ENCODE data around the gene DNASE1L2.

The DNASE1L2 gene

GRCh38 chr16:2243781-2244180 lies 7.5 kb downstream of the DNASE1L2 start:
- no peak for TF ChIP-seq POLR2A (IDR thresholded peaks at IDR 0.05; ENCODE audit: extremely low read depth, insufficient read length)
- TF ChIP-seq MAX (IDR thresholded peaks at IDR 0.05; ENCODE audit: low read depth, low read length): no peak
- TF ChIP-seq MYC (IDR thresholded peaks at IDR 0.05; ENCODE audit: low read depth, low read length): no peak
- no peak for TF ChIP-seq CTCF (IDR thresholded peaks at IDR 0.05; ENCODE audit: low read depth, low read length)
- no peak for DNase-seq (ENCODE audit: low read depth)
- H3K4me3 ChIP-seq (ENCODE audit: low read depth, low read length): no peak overlapping the region

- DNase-seq (ENCODE audit: low read depth): no peak
- TF ChIP-seq MYC (IDR thresholded peaks at IDR 0.05; ENCODE audit: low read depth, low read length) (no peak), MAX (IDR thresholded peaks at IDR 0.05; ENCODE audit: low read depth, low read length) (no peak), POLR2A (IDR thresholded peaks at IDR 0.05; ENCODE audit: extremely low read depth, insufficient read length) (no peak), CTCF (IDR thresholded peaks at IDR 0.05; ENCODE audit: low read depth, low read length) (no peak)
- no peak overlapping the region for H3K4me3 ChIP-seq (ENCODE audit: low read depth, low read length)
These were observed 8.1 kb downstream of the DNASE1L2 start for GRCh38 chr16:2244301-2244700.

GRCh38 chr16:2244926-2245795 lies 8.9 kb downstream of the DNASE1L2 start:
- H3K4me3 ChIP-seq (ENCODE audit: low read depth, low read length): no peak overlapping the region
- no peak for DNase-seq (ENCODE audit: low read depth)
- no peak for TF ChIP-seq MAX (IDR thresholded peaks at IDR 0.05; ENCODE audit: low read depth, low read length)
- no peak for TF ChIP-seq CTCF (IDR thresholded peaks at IDR 0.05; ENCODE audit: low read depth, low read length)
- no peak for TF ChIP-seq MYC (IDR thresholded peaks at IDR 0.05; ENCODE audit: low read depth, low read length)
- no peak for TF ChIP-seq POLR2A (IDR thresholded peaks at IDR 0.05; ENCODE audit: extremely low read depth, insufficient read length)

- DNase-seq (ENCODE audit: low read depth): no peak
- no peak overlapping the region for H3K4me3 ChIP-seq (ENCODE audit: low read depth, low read length)
- TF ChIP-seq CTCF (IDR thresholded peaks at IDR 0.05; ENCODE audit: low read depth, low read length) (no peak), POLR2A (IDR thresholded peaks at IDR 0.05; ENCODE audit: extremely low read depth, insufficient read length) (no peak), MAX (IDR thresholded peaks at IDR 0.05; ENCODE audit: low read depth, low read length) (no peak), MYC (IDR thresholded peaks at IDR 0.05; ENCODE audit: low read depth, low read length) (no peak)
These were observed 10.1 kb downstream of the DNASE1L2 start for GRCh38 chr16:2246301-2246885.

GRCh38 chr16:2250652-2251295 lies 14.5 kb downstream of the DNASE1L2 start:
- peak overlapping the region; percentile 76 for H3K4me3 ChIP-seq (ENCODE audit: low read depth, low read length)
- no peak for DNase-seq (ENCODE audit: low read depth)
- no peak for TF ChIP-seq CTCF (IDR thresholded peaks at IDR 0.05; ENCODE audit: low read depth, low read length)
- TF ChIP-seq MYC (IDR thresholded peaks at IDR 0.05; ENCODE audit: low read depth, low read length): no peak
- no peak for TF ChIP-seq POLR2A (IDR thresholded peaks at IDR 0.05; ENCODE audit: extremely low read depth, insufficient read length)
- TF ChIP-seq MAX (IDR thresholded peaks at IDR 0.05; ENCODE audit: low read depth, low read length): no peak

All from NB4 (cell line).